Tibial nerve (tissue), 4 donors: Measurements from ENCODE around the gene APEX2. TPM values are rescaled to one million over a fixed set of nuclear protein-coding genes. Genes with fewer than 3 reads are reported as not detected.

Experiments
- DNase-seq, 2 donors: peaks; one replicate each; pipeline ENCODE4 v3.0.0-alpha.2; 2019; ENCODE audit warnings: low spot score in 2 of 2
- H3K27ac ChIP-seq, 4 donors: fragments of 200-600 bp; sonication (generic) in 3 of 4; one replicate each; pipeline ENCODE4 v1.5.1; 2017 to 2019; ENCODE audit warnings: mild to moderate bottlenecking in 1 of 4
- H3K27me3 ChIP-seq, 2 donors: fragments of 200-600 bp; sonication (generic) in 1 of 2; one replicate each; pipeline versions ENCODE4 v1.5.1 to v1.6.0; 2017 to 2019
- H3K36me3 ChIP-seq, 3 donors: fragments of 200-600 bp; sonication (generic); one replicate each; pipeline ENCODE4 v1.5.1; 2018 to 2019
- H3K4me1 ChIP-seq, 4 donors: fragments of 200-600 bp; sonication (generic) in 3 of 4; one replicate each; pipeline ENCODE4 v1.5.1; 2017 to 2019
- H3K4me3 ChIP-seq, 4 donors: fragments of 200-600 bp; sonication (generic) in 3 of 4; one replicate each; pipeline ENCODE4 v1.5.1; 2017 to 2019; ENCODE audit warnings: mild to moderate bottlenecking in 1 of 4, moderate library complexity in 1 of 4
- H3K9me3 ChIP-seq, 4 donors: fragments of 200-600 bp; sonication (generic) in 3 of 4; one replicate each; pipeline ENCODE4 v1.5.1; 2017 to 2019
- CTCF ChIP-seq, 5 experiments: fragments of 200-600 bp in 3 of 5; fragments of 450-650 bp in 2 of 5; sonication (generic) in 3 of 5; IDR thresholded peaks; one replicate each; pipeline ENCODE4 v1.5.1; 2016 to 2019; ENCODE audit warnings: antibody characterized with exemption in 5 of 5, mild to moderate bottlenecking in 3 of 5, moderate library complexity in 2 of 5
- EP300 ChIP-seq, 2 donors: sonication (generic); formaldehyde crosslinking; IDR thresholded peaks; one replicate each; pipeline ENCODE4 v1.6.1; 2017; ENCODE audit warnings: antibody characterized with exemption in 2 of 2, mild to moderate bottlenecking in 1 of 2
- POLR2A ChIP-seq, 2 donors: fragments of 450-650 bp; IDR thresholded peaks; one replicate each; pipeline ENCODE4 v1.6.1; 2017; ENCODE audit warnings: antibody characterized with exemption in 2 of 2, mild to moderate bottlenecking in 2 of 2, moderate library complexity in 2 of 2
- WGBS, 2 donors: methylation state at CpG; one replicate each; pipeline ENCODE4 v1.1.5; 2018; 5-methylcytosine and 5-hydroxymethylcytosine counted together
- total RNA-seq, 4 donors: library from RNA; depleted of rRNA; stranded (reverse); fragments of >200 nt; gene quantifications; one replicate each; pipeline ENCODE4 v1.1.0, GENCODE V29; 2016

The APEX2 gene
- total RNA-seq, 4 donors from 2014 or later, result 8.0 to 24.5 (median 10.5) TPM

- H3K27me3 ChIP-seq, result no peaks in the 10 kb centered on the region
- DNase-seq, result no peak
- TF ChIP-seq CTCF (IDR thresholded peaks at IDR 0.05), result no peak
- H3K9me3 ChIP-seq, result no peaks in the 10 kb centered on the region
- H3K27ac ChIP-seq, result no peak overlapping the region
- H3K36me3 ChIP-seq, result no peaks in the 10 kb centered on the region
- no peaks in the 10 kb centered on the region for H3K4me1 ChIP-seq
- H3K4me3 ChIP-seq, result no peak overlapping the region
Measured at GRCh38 chrX:55026143-55026542, 26.0 kb downstream of the APEX2 start.

GRCh38 chrX:55026840-55027239, 26.7 kb downstream of the APEX2 start:
- no peaks in the 10 kb centered on the region for H3K27me3 ChIP-seq
- H3K27ac ChIP-seq, result no peak overlapping the region
- H3K4me3 ChIP-seq, result no peak overlapping the region
- no peaks in the 10 kb centered on the region for H3K36me3 ChIP-seq
- WGBS, 2 donors, result 47 to 97% methylated on average over 2 of the region's 2 CpGs
- no peak for TF ChIP-seq EP300 (IDR thresholded peaks at IDR 0.05)
- TF ChIP-seq CTCF (IDR thresholded peaks at IDR 0.05), result no peak
- no peak for TF ChIP-seq POLR2A (IDR thresholded peaks at IDR 0.05)
- no peaks in the 10 kb centered on the region for H3K9me3 ChIP-seq
- no peak for DNase-seq
- no peaks in the 10 kb centered on the region for H3K4me1 ChIP-seq

GRCh38 chrX:55028040-55028439, 27.9 kb downstream of the APEX2 start:
- Histone ChIP-seq H3K4me1 (no peaks in the 10 kb centered on the region), H3K4me3 (no peak overlapping the region), H3K27me3 (no peaks in the 10 kb centered on the region), H3K9me3 (no peaks in the 10 kb centered on the region), H3K36me3 (no peaks in the 10 kb centered on the region), H3K27ac (no peak overlapping the region)
- DNase-seq, result no peak
- WGBS, 2 donors, result 73 to 77% methylated on average over 4 of the region's 4 CpGs
- no peak for TF ChIP-seq EP300 (IDR thresholded peaks at IDR 0.05)
- no peak for TF ChIP-seq CTCF (IDR thresholded peaks at IDR 0.05)
- no peak for TF ChIP-seq POLR2A (IDR thresholded peaks at IDR 0.05)

- Histone ChIP-seq H3K27me3 (no peaks in the 10 kb centered on the region), H3K27ac (no peak overlapping the region), H3K9me3 (no peaks in the 10 kb centered on the region), H3K4me3 (no peak overlapping the region), H3K4me1 (no peaks in the 10 kb centered on the region), H3K36me3 (no peaks in the 10 kb centered on the region)
- DNase-seq, result no peak
- no peak for TF ChIP-seq EP300 (IDR thresholded peaks at IDR 0.05)
- no peak for TF ChIP-seq POLR2A (IDR thresholded peaks at IDR 0.05)
- TF ChIP-seq CTCF (IDR thresholded peaks at IDR 0.05), result no peak
Measured at GRCh38 chrX:55028611-55029010, 28.4 kb downstream of the APEX2 start.

- no peaks in the 10 kb centered on the region for H3K4me1 ChIP-seq
- no peak overlapping the region for H3K4me3 ChIP-seq
- H3K9me3 ChIP-seq, result no peaks in the 10 kb centered on the region
- H3K27me3 ChIP-seq, result no peaks in the 10 kb centered on the region
- TF ChIP-seq CTCF (IDR thresholded peaks at IDR 0.05) (no peak), EP300 (IDR thresholded peaks at IDR 0.05) (no peak), POLR2A (IDR thresholded peaks at IDR 0.05) (no peak)
- DNase-seq, result no peak
- no peak overlapping the region for H3K27ac ChIP-seq
- no peaks in the 10 kb centered on the region for H3K36me3 ChIP-seq
- 73 to 96% methylated on average over 2 of the region's 2 CpGs for WGBS, 2 donors
Measured at GRCh38 chrX:55029291-55029690, 29.1 kb downstream of the APEX2 start.
